ENCODE measurements around the gene ACADVL. TPM values are rescaled to one million over a fixed set of nuclear protein-coding genes. Genes with fewer than 3 reads are reported as not detected.

ACADVL gene
- total and polyA plus RNA-seq, 8 donors = 285 to 654 (median 381) TPM

DNA sequence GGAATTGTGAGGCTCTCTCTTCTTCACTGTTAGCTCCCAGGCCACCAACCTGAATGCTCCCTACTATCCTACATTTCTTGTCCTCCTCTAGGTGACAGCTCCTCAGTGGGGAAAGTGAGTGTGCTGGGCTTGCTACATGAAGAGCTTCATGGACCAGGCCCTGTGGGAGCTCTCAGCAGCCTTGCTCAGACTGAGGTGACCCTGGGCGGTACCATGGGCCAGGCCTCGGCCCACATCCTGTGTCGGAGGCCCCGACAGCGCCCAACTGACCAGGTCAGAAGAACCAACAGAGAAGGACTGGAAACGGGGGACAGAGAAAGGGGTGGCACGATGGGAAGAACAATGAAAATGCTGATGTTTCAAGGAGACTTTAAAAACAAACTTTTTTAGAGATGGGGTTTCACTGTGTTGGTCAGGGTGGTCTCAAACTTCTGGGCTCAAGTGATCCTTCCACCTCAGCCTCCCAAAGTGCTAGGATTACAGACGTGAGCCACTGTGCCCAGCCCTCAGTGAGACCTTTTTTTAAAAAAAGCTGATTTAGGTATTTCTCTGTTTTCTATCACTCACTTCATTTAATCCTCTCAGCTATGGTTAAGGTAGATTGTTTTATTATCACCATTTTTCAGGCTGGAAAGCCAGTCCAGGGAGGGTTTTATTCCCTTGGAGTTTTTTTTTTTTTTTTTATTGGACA, 37.2 kb downstream of the ACADVL start:
- ATAC-seq = no peak
- Histone ChIP-seq H3K9me3 (no peaks in the 10 kb centered on the region), H3K4me1 (peaks cover 9 to 38% of the 10 kb centered on the region in 2 donors), H3K27me3 (peaks cover 2 to 17% of the 10 kb centered on the region in 2 donors), H3K27ac (no peak overlapping the region), H3K36me3 (peaks cover 0 to 65% of the 10 kb centered on the region in 2 donors), H3K4me3 (no peak overlapping the region)
- peak in 1 of 4 donors; percentile 62 for DNase-seq
- TF ChIP-seq, protein P1, sequence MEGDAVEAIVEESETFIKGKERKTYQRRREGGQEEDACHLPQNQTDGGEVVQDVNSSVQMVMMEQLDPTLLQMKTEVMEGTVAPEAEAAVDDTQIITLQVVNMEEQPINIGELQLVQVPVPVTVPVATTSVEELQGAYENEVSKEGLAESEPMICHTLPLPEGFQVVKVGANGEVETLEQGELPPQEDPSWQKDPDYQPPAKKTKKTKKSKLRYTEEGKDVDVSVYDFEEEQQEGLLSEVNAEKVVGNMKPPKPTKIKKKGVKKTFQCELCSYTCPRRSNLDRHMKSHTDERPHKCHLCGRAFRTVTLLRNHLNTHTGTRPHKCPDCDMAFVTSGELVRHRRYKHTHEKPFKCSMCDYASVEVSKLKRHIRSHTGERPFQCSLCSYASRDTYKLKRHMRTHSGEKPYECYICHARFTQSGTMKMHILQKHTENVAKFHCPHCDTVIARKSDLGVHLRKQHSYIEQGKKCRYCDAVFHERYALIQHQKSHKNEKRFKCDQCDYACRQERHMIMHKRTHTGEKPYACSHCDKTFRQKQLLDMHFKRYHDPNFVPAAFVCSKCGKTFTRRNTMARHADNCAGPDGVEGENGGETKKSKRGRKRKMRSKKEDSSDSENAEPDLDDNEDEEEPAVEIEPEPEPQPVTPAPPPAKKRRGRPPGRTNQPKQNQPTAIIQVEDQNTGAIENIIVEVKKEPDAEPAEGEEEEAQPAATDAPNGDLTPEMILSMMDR (IDR thresholded peaks at IDR 0.05) = no peak
- intact Hi-C loops (cut with DNase I) = no loop called here

DNA sequence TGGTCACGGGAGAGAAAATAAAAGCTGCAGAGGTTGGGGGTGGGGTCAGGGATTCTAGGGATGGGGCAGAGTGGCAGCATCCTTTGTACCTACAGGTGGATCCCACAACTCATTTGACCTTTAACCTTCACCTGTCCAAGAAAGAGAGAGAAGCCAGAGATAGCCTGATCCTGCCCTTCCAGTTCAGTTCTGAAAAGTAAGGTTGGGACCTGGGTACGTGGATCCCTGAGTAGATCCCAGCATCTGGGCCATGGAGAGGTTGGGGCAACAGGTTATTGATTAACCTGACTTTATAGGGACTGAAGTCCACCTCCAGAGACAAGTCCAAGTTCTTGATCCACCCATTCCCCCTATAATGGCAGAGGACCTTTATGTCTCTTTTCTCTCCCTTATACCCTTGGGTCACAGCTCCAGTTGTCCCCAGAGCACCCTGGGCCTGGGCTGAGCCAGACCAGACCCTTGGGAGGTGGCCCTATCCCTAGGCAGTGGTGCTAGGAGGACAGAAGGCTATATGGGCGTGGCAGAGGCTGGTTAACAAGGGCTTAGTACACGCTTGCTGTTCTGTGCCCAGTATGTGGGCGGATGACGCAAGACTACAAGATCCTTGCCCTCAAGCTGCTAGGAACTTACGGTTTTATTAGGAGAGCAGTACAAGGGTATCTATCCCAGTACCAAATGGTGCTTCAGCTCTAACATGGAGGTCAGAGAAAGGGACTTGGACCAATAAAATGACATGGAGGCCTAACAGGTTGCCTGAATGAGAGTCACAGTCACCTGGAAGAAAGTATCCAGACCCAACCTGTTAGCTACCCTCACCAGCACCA, 39.2 kb downstream of the ACADVL start:
- peaks cover 0 to 65% of the 10 kb centered on the region in 2 donors for H3K36me3 ChIP-seq
- ATAC-seq = peak; percentile 46
- peaks cover 10 to 37% of the 10 kb centered on the region in 2 donors for H3K27me3 ChIP-seq

DNA sequence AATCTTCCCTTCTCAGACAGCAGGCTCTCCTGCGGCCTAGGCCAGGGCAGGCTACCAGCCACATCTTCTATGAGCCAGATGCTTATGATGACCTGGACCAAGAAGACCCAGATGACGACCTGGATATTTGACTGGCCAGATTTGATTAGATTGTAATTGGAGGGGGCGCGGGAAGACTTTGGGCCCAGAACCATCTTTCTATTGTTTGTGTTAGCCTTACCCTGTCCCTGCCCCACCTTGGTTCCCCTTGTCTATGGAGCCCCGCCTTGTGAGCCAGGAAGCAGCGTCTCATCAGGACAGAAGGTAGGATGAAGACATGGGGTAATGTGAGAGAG, 39.8 kb downstream of the ACADVL start:
- TF ChIP-seq, protein P1 (IDR thresholded peaks at IDR 0.05) = no peak
- Histone ChIP-seq H3K36me3 (peaks cover 0 to 59% of the 10 kb centered on the region in 2 donors), H3K27ac (peak overlapping the region in 1 of 2 donors; percentile 19), H3K27me3 (peaks cover 10 to 43% of the 10 kb centered on the region in 2 donors), H3K4me3 (peak overlapping the region in 1 of 2 donors; percentile 59), H3K9me3 (no peaks in the 10 kb centered on the region), H3K4me1 (peaks cover 3 to 46% of the 10 kb centered on the region in 2 donors)
- intact Hi-C loops (cut with DNase I) = no loop called here
- no peak for ATAC-seq
- DNase-seq = no peak

More for the DNA sequence above, 39.2 kb downstream of the ACADVL start:
- intact Hi-C loops (cut with DNase I) = no loop called here
- Histone ChIP-seq H3K27ac (no peak overlapping the region), H3K9me3 (no peaks in the 10 kb centered on the region), H3K4me3 (peak overlapping the region in 1 of 2 donors; percentile 59), H3K4me1 (peaks cover 3 to 46% of the 10 kb centered on the region in 2 donors)
- TF ChIP-seq, protein P1 (IDR thresholded peaks at IDR 0.05) = no peak
- peak in 1 of 4 donors; percentile 85 for DNase-seq

DNA sequence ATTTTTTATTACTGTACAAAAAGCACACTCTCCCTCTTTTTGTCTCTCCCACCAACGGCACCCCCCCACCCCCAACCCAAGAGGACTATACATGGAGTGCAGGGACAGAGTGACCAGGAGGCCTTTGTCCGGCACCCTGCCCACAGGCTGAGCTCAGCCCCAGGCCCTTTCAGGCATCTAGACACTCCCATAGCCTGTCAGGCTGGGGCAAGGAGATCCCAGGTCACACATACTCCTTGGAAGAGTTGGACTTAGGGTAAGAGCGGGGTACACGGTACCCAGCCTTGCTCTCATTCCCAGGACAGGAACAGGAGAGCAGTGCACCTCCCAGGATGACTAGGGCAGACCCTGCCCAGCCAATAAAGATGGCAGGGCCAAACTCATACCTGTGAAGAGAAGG, 40.4 kb downstream of the ACADVL start:
- peaks cover 10 to 49% of the 10 kb centered on the region in 2 donors for H3K27me3 ChIP-seq
- peak overlapping the region; percentile 56 to 59 for H3K4me3 ChIP-seq
- peaks cover 3 to 46% of the 10 kb centered on the region in 2 donors for H3K4me1 ChIP-seq
- no peak for ATAC-seq
- intact Hi-C loops (cut with DNase I) = no loop called here
- no peaks in the 10 kb centered on the region for H3K9me3 ChIP-seq
- H3K27ac ChIP-seq = peak overlapping the region in 1 of 2 donors; percentile 88
- peak in 1 of 4 donors; percentile 25 for DNase-seq
- peaks cover 0 to 53% of the 10 kb centered on the region in 2 donors for H3K36me3 ChIP-seq
- TF ChIP-seq, protein P1 (IDR thresholded peaks at IDR 0.05) = no peak
